GM19025 (cell line): Measurements from ENCODE around the gene SFXN1.
A peak's percentile ranks its signal among the peaks of the same experiment; 100 is the strongest.
"Not testable (repeated sequence)": the region's sequence is repeated elsewhere in the genome, so short reads cannot be mapped to it uniquely, and the experiment has no call there.

Experiments used
- ATAC-seq: cut with Tn5 transposase; IDR thresholded peaks from one replicate; pipeline ENCODE4 v1.9.1; 2021; ENCODE audit warnings: mild to moderate bottlenecking, low read depth, moderate library complexity; ENCODE audit not compliant: unreplicated experiment

SFXN1 gene

GRCh38 chr5:175493260-175493659 lies 14.9 kb downstream of the SFXN1 start:
- no peak for ATAC-seq

- no peak for ATAC-seq
Measured at GRCh38 chr5:175493726-175494125, 15.4 kb downstream of the SFXN1 start.

- ATAC-seq: no peak
Measured at GRCh38 chr5:175494264-175495183, 16.2 kb downstream of the SFXN1 start.

- no peak for ATAC-seq
Measured at GRCh38 chr5:175501759-175502158, 23.4 kb downstream of the SFXN1 start.

GRCh38 chr5:175507671-175508070 lies 29.3 kb downstream of the SFXN1 start:
- not testable (repeated sequence) for ATAC-seq

- no peak for ATAC-seq
Measured at GRCh38 chr5:175508896-175509295, 30.5 kb downstream of the SFXN1 start.

GRCh38 chr5:175513297-175513696 lies 34.9 kb downstream of the SFXN1 start:
- ATAC-seq: no peak

GRCh38 chr5:175513726-175514125 lies 35.4 kb downstream of the SFXN1 start:
- ATAC-seq: no peak

- no peak for ATAC-seq
Measured at GRCh38 chr5:175516933-175517823, 38.8 kb downstream of the SFXN1 start.

GRCh38 chr5:175517824-175518450 lies 39.6 kb downstream of the SFXN1 start:
- no peak for ATAC-seq

- no peak for ATAC-seq
Measured at GRCh38 chr5:175519006-175519405, 40.6 kb downstream of the SFXN1 start.

GRCh38 chr5:175520321-175520720 lies 42.0 kb downstream of the SFXN1 start:
- no peak for ATAC-seq

GRCh38 chr5:175520873-175521272 lies 42.5 kb downstream of the SFXN1 start:
- ATAC-seq: no peak

- ATAC-seq: no peak
Measured at GRCh38 chr5:175521313-175521833, 43.0 kb downstream of the SFXN1 start.

- no peak for ATAC-seq
Measured at GRCh38 chr5:175523292-175523691, 44.9 kb downstream of the SFXN1 start.

- no peak for ATAC-seq
Measured at GRCh38 chr5:175524211-175524610, 45.9 kb downstream of the SFXN1 start.

- no peak for ATAC-seq
Measured at GRCh38 chr5:175526691-175527090, 48.3 kb downstream of the SFXN1 start.

- no peak for ATAC-seq
Measured at GRCh38 chr5:175531361-175531760, 53.0 kb downstream of the SFXN1 start.

- peak; percentile 95 for ATAC-seq
Measured at GRCh38 chr5:175534070-175534932, 55.9 kb downstream of the SFXN1 start.

- ATAC-seq: not testable (repeated sequence)
Measured at GRCh38 chr5:175535331-175535730, 57.0 kb downstream of the SFXN1 start.
